ENCODE data around the gene ZNF653. TPM values are rescaled to one million over a fixed set of nuclear protein-coding genes. Genes with fewer than 3 reads are reported as not detected.
A peak's percentile ranks its signal among the peaks of the same experiment; 100 is the strongest.

Gene ZNF653
- total RNA-seq, 1 experiment from 2014 or later, result 10.3 TPM

DNA sequence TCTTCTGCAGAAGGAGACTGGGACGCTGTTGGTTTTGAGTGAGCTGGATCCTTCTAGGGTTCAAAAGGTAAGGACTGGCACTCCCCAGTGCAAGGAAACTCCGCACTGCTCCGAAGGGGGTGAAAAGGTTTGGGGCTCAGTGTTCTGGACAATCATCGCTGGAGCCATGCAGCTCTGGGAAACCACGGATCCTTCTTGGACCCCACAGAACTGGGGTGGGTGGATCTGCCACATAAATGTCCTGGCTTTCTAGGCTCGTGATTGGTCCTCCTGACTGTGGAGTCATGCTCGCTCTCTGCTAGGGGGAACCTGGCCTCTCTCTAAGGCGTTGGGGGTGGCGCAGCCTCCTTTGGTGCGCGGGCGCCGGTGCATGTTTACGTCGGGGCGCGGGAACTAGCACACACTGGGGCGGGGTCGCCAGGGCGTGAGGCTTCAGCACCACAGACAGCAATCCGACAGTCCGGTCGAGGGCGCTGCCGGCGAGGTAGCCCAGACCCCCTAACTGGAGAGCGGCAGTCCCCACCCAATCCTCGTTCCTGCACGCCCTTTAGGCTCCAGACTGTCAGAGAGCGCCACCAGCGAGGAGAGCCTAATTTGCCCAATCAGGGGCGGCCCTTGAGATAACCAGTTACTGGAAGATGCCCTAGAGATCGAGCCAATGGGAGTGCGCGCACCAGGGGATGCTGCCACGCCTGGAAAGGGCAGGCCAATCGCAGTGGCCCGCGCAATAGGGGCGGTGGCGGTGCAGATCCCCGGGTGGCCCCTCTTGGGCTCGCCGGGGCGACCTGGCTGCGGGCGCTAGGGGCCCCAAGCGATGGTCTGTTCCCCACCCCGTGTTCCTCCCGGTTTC is 23.9 kb downstream of the ZNF653 start (continued):
- TF ChIP-seq STAT6 (CRISPR knock-in tag; conservative IDR thresholded peaks at IDR 0.05; ENCODE audit: low read depth) (no peak), ZNF121 (CRISPR knock-in tag; IDR thresholded peaks at IDR 0.05) (no peak), NR2C2 (CRISPR knock-in tag; IDR thresholded peaks at IDR 0.05) (peak; percentile 54; the same call in 1 of the 2 replicates), FOXP1 (CRISPR knock-in tag; IDR thresholded peaks at IDR 0.05; ENCODE audit: borderline replicate concordance) (peak; percentile 87), EMX1 (CRISPR knock-in tag; IDR thresholded peaks at IDR 0.05) (no peak), MYBL2 (CRISPR knock-in tag; IDR thresholded peaks at IDR 0.05) (no peak), PRRX2 (CRISPR knock-in tag; IDR thresholded peaks at IDR 0.05) (no peak)
- TF ChIP-seq, protein P1, sequence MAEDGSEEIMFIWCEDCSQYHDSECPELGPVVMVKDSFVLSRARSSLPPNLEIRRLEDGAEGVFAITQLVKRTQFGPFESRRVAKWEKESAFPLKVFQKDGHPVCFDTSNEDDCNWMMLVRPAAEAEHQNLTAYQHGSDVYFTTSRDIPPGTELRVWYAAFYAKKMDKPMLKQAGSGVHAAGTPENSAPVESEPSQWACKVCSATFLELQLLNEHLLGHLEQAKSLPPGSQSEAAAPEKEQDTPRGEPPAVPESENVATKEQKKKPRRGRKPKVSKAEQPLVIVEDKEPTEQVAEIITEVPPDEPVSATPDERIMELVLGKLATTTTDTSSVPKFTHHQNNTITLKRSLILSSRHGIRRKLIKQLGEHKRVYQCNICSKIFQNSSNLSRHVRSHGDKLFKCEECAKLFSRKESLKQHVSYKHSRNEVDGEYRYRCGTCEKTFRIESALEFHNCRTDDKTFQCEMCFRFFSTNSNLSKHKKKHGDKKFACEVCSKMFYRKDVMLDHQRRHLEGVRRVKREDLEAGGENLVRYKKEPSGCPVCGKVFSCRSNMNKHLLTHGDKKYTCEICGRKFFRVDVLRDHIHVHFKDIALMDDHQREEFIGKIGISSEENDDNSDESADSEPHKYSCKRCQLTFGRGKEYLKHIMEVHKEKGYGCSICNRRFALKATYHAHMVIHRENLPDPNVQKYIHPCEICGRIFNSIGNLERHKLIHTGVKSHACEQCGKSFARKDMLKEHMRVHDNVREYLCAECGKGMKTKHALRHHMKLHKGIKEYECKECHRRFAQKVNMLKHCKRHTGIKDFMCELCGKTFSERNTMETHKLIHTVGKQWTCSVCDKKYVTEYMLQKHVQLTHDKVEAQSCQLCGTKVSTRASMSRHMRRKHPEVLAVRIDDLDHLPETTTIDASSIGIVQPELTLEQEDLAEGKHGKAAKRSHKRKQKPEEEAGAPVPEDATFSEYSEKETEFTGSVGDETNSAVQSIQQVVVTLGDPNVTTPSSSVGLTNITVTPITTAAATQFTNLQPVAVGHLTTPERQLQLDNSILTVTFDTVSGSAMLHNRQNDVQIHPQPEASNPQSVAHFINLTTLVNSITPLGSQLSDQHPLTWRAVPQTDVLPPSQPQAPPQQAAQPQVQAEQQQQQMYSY (CRISPR knock-in tag; IDR thresholded peaks at IDR 0.05), result 0 out of 2 replicates have a peak, but pooled peaks have one; percentile 21
- TF ChIP-seq, protein P2, sequence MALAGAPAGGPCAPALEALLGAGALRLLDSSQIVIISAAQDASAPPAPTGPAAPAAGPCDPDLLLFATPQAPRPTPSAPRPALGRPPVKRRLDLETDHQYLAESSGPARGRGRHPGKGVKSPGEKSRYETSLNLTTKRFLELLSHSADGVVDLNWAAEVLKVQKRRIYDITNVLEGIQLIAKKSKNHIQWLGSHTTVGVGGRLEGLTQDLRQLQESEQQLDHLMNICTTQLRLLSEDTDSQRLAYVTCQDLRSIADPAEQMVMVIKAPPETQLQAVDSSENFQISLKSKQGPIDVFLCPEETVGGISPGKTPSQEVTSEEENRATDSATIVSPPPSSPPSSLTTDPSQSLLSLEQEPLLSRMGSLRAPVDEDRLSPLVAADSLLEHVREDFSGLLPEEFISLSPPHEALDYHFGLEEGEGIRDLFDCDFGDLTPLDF (CRISPR knock-in tag; IDR thresholded peaks at IDR 0.05), result no peak
- TF ChIP-seq, protein P3, sequence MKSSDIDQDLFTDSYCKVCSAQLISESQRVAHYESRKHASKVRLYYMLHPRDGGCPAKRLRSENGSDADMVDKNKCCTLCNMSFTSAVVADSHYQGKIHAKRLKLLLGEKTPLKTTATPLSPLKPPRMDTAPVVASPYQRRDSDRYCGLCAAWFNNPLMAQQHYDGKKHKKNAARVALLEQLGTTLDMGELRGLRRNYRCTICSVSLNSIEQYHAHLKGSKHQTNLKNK (CRISPR knock-in tag; IDR thresholded peaks at IDR 0.05), result no peak
- TF ChIP-seq, protein P4, sequence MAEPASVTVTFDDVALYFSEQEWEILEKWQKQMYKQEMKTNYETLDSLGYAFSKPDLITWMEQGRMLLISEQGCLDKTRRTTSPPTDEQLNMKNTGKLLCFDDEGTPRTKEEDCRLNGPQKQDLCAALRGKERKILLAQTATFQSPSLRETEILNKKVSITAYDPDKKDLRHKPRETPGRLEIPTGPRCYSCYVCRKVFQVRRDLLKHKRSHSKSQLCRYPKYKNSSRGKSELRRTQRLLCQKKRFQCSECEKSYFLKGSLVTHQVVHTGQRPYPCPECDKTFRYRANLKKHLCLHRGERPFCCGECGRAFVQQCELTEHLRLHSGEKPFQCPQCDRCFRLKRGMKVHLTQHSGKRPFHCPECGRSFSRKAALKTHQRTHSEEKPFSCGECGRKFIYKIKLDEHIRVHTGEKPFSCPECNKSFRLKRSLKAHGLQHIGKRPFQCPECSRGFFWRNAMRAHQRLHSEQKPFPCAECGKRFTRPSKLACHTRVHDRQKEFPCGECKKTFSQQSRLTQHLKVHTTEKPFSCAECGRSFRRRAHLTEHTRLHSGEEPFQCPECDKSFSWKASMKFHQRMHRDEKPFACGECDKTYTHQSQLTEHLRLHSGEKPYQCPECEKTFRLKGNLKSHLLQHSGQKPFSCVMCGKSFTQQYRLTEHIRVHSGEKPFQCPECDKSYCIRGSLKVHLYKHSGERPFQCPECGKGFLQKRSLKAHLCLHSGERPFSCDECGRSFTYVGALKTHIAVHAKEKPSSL (CRISPR knock-in tag; conservative IDR thresholded peaks at IDR 0.05), result no peak

GRCh38 chr19:11480715-11481533 is 24.7 kb downstream of the ZNF653 start, which contains the start of gene ELAVL3:
TSS of gene ELAVL3 (minus strand) at chr19:11481046. CDS start at chr19:11480608, 438 bp downstream.
- ATAC-seq, result peak; percentile 6
- no peaks in the 10 kb centered on the region for H3K9me3 Mint-ChIP-seq
- ChIA-PET POLR2A (interaction anchor here (1.6 kb wide), 1 partner anchor 59 kb away, joined by 4 read pairs; no protein-coding TSS in a partner anchor), CTCF (interaction anchor here (0.5 to 3.1 kb wide), 10 partner anchors 11 to 253 kb away, joined by 3 to 36 read pairs (median 6); partner anchors contain the start of gene RGL3)
- H3K4me1 Mint-ChIP-seq, result peaks cover 13% of the 10 kb centered on the region
- no peak within 1 kb of the TSS for H3K27ac Mint-ChIP-seq
- no peak for TF ChIP-seq ESRRA (CRISPR knock-in tag; IDR thresholded peaks at IDR 0.05; ENCODE audit: borderline replicate concordance)
- peak; percentile 69 for TF ChIP-seq NFYB (CRISPR knock-in tag; conservative IDR thresholded peaks at IDR 0.05; ENCODE audit: low read depth)
- peak within 1 kb of the TSS; percentile 62 for H3K4me3 Mint-ChIP-seq
- H3K27me3 Mint-ChIP-seq (ENCODE audit: low read depth), result peaks cover 55% of the 10 kb centered on the region
- DNase-seq (ENCODE audit: low spot score), result peak; percentile 69
- H3K36me3 Mint-ChIP-seq, result no peaks in the 10 kb centered on the region
